ENCODE measurements around the gene POP4. TPM values are rescaled to one million over a fixed set of nuclear protein-coding genes. Genes with fewer than 3 reads are reported as not detected.

POP4 gene
- total RNA-seq, 2 experiments from 2014 or later = 134 to 137 TPM

DNA sequence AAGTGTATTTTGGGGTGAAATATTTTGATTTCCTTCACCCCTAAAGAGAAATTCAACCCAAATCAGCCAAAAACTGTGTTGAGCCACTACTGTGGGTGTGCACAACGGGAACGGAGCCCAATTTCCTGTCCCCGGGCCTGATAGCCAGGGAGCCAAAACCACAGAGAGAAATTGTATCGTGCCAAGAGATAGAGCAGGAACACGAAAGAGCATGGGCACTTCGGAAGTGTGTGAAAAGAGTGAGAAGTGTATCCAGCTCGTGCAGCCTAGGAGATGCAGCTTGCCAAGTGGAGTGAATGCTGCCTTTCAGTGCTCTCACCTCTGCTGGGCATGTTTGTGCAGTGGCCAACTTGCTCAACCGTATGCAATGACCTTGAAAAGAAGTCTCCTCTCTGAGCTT is 39.8 kb downstream of the POP4 start:
- no peak for DNase-seq

DNA sequence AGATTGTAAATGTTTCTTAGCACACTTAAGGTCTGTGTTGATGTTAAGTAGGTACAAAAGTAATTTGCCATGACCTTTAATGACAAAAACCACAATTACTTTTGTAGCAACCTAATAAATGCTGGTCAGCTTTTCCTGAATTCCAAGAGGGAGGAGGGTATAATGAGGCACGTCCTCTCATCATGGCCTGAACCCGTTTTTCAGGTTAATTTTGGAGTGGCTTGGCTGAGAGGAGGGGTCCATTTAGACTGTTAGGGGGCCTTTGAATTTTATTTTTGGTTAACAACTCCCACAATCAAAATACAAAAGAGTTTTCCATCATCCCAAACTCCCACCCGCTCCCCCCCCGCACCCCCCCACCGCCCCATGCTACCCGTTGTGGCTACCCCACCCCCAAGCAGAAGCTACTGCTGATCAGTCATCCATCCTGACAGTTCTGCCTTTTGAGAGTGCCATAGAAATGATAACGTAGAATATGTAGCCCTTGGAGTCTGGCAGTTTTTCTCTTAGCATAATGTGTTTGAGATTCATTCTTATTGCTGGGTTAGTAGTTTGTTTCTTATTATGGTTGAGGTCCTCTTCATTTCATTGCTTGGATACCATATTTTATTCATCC is 44.8 kb downstream of the POP4 start:
- H3K27ac Mint-ChIP-seq = no peak overlapping the region
- no peak for DNase-seq
- peaks cover 9% of the 10 kb centered on the region for H3K4me1 Mint-ChIP-seq
- H3K36me3 Mint-ChIP-seq = no peaks in the 10 kb centered on the region
- H3K27me3 Mint-ChIP-seq = peaks cover 4% of the 10 kb centered on the region
- no peak overlapping the region for H3K4me3 Mint-ChIP-seq
- peaks cover 2% of the 10 kb centered on the region for H3K9me3 Mint-ChIP-seq

More for the DNA sequence above, 39.8 kb downstream of the POP4 start:
- Mint-ChIP-seq H3K27ac (no peak overlapping the region), H3K36me3 (no peaks in the 10 kb centered on the region), H3K9me3 (no peaks in the 10 kb centered on the region), H3K4me1 (peaks cover 13% of the 10 kb centered on the region), H3K4me3 (no peak overlapping the region), H3K27me3 (peaks cover 4% of the 10 kb centered on the region)

DNA sequence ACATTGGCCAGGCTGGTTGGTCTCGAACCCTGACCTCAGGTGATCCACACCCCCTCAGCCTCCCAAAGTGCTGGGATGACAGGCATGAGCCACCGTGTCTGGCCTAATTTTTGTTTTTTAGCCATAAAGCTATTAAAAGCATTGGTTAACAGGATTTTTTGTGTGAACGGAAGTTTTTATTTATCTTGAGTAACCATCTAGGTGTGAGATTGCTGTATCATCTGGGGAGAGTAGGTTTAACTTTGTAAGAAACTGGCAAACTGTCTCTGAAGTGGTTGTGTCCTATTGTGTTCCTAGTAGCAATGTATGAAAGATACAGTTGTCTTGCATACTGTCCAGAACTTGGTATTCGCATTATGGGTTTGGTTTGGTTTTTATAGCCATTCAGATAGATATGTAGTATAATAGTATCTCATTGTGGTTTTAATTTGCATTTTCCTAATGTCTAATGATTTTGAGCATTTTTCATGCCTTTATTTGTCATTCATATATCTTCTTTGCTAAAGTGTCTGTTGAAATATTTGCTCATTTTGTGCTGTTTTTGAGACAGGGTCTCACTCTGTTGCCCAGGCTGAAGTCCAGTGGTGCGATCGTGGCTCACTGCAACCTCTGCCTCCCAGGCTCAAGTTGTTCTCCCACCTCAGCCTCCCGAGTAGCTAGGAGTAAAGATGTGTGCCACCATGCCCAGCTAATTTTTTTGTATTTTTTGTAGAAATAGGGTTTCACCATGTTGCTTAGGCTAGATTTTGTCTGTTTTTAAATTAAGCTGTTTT is 45.7 kb downstream of the POP4 start:
- Mint-ChIP-seq H3K4me3 (no peak overlapping the region), H3K4me1 (peaks cover 4% of the 10 kb centered on the region), H3K27me3 (no peaks in the 10 kb centered on the region)

GRCh38 chr19:29653398-29653797 is 47.3 kb downstream of the POP4 start:
- H3K4me1 Mint-ChIP-seq = peaks cover 4% of the 10 kb centered on the region
- no peak overlapping the region for H3K4me3 Mint-ChIP-seq
- H3K36me3 Mint-ChIP-seq = no peaks in the 10 kb centered on the region
- H3K9me3 Mint-ChIP-seq = peaks cover 2% of the 10 kb centered on the region
- no peaks in the 10 kb centered on the region for H3K27me3 Mint-ChIP-seq
- H3K27ac Mint-ChIP-seq = no peak overlapping the region
- no peak for DNase-seq

More for the DNA sequence above, 45.7 kb downstream of the POP4 start:
- no peaks in the 10 kb centered on the region for H3K36me3 Mint-ChIP-seq
- DNase-seq = no peak
- peaks cover 2% of the 10 kb centered on the region for H3K9me3 Mint-ChIP-seq
- H3K27ac Mint-ChIP-seq = no peak overlapping the region

DNA sequence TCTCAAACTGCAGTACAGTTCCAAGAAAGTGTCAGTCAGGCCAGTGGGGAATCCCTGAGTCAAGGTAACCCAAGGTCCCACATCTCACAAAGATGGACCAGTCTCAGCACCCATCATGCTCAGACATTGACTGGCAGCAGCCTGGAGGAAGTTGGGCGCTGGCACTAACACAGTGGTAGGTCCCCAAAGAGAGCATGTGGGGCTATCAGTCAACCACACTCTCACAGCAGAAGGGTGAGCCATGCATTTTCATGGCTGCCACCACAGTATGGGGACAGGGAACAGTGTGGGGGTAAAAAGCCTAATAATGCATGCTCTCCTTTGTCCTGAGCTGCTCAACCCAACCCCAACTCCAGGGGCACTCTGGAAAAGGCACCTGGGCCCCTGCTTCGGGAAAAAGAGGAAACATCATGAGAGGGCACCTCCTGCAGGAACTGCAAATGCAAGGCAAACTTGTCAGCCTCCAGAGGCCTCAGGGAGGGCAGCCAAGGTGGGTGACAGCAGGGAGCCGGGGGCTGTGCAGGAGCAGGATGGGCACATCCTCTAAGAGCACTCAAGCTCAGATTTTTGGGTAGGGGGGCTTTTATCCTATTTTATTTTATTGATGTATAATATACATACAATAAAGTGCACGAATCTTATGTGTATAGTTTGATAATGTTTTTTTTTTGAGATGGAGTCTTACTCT is 49.7 kb downstream of the POP4 start:
- Mint-ChIP-seq H3K9me3 (peaks cover 2% of the 10 kb centered on the region), H3K36me3 (no peaks in the 10 kb centered on the region), H3K4me3 (no peak overlapping the region), H3K27ac (no peak overlapping the region), H3K27me3 (no peaks in the 10 kb centered on the region), H3K4me1 (peaks cover 7% of the 10 kb centered on the region)
- no peak for DNase-seq

GRCh38 chr19:29658221-29658991 is 52.3 kb downstream of the POP4 start:
- no peaks in the 10 kb centered on the region for H3K36me3 Mint-ChIP-seq
- no peak for DNase-seq
- H3K27me3 Mint-ChIP-seq = no peaks in the 10 kb centered on the region
- H3K4me3 Mint-ChIP-seq = no peak overlapping the region
- H3K9me3 Mint-ChIP-seq = peaks cover 2% of the 10 kb centered on the region
- H3K4me1 Mint-ChIP-seq = peaks cover 29% of the 10 kb centered on the region
- no peak overlapping the region for H3K27ac Mint-ChIP-seq

DNA sequence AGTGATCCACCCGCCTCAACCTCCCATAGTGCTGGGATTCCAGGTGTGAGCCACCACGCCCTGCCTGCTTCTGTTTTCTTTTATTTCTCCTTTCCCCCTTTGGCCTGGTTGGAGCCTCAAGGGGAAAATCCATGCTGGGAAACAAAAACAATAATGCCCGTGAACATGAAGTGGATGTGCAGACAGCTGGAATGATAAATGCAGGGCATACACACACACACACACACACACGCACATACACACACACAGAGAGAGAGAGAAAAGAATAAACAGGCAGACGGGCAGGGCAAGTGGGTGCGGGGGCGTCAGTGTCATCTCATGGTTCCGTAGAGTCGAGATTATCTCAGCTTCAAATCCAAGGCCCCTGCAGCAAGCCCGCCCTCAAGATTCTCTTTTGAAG is 54.8 kb downstream of the POP4 start:
- Mint-ChIP-seq H3K27ac (peak overlapping the region; percentile 79), H3K27me3 (no peaks in the 10 kb centered on the region), H3K4me3 (peak overlapping the region; percentile 10), H3K9me3 (no peaks in the 10 kb centered on the region), H3K4me1 (peaks cover 38% of the 10 kb centered on the region), H3K36me3 (no peaks in the 10 kb centered on the region)
- DNase-seq = peak; percentile 54

DNA sequence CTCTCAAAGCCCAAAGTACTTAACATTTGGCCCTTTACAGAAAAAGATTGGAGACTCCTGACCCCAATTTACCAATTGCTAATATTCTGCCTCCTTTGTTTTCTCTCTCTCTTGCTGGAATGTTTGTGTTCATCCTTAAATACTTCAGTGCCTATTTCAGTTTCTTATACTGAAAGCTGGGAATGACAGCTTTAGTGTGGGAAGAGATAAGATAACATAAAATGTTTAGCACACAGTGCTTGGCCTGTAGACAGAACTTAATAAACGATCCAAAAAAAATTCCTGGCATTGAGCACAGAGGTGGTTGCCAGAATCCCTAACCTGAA is 56.2 kb downstream of the POP4 start:
- peak overlapping the region; percentile 32 for H3K4me3 Mint-ChIP-seq
- peaks cover 8% of the 10 kb centered on the region for H3K36me3 Mint-ChIP-seq
- no peak for DNase-seq
- H3K27me3 Mint-ChIP-seq = no peaks in the 10 kb centered on the region
- no peaks in the 10 kb centered on the region for H3K9me3 Mint-ChIP-seq
- H3K4me1 Mint-ChIP-seq = peaks cover 44% of the 10 kb centered on the region
- H3K27ac Mint-ChIP-seq = peak overlapping the region; percentile 89

- Mint-ChIP-seq H3K27me3 (no peaks in the 10 kb centered on the region), H3K36me3 (peaks cover 11% of the 10 kb centered on the region), H3K27ac (peak overlapping the region; percentile 89), H3K4me1 (peaks cover 49% of the 10 kb centered on the region), H3K4me3 (peak overlapping the region; percentile 67), H3K9me3 (no peaks in the 10 kb centered on the region)
- DNase-seq = peak; percentile 54
Observed at GRCh38 chr19:29662604-29663404, 56.7 kb downstream of the POP4 start.

DNA sequence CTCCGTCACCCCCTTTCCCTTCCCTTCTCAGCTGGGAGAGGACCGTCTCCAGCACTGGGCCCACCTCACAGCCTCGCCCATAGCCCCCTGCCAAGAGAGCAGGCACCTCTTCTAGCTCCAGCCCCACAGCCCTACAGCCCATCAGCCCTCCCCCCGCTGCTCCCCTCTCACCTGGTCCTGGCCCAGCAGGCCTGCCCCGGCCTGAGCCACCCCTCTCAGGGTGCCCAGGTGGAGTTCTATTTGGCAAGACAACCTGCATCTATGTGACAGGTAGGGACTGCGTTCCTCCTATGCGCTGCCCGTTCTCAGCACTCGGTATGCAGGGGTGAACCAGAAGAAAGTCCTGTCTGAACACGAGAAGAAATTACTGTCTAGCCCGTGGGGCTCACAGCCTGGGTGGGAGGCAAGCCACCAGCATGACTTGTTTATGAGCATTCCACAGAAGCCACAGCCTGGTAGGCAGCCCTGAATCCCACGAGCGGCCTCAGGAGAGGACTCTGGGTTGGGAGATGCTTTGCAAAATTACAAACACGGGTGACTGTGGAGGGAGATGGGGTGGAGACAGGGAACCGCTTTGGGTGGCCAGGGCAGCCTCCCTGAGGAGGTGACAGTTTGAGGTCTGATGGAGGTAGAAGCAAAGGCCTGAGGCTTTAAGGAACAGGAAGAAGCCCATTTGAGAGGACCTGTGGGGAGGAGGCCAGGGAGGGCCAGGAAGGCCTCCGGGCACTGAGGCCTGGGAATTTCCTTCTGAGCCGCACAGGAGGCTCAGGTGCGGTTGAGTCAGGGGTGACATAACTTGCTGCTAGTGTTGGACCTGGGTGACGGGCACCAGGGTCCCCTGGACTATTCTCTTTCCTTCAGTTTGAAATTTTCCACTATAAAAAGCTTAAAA is 58.0 kb downstream of the POP4 start:
- Mint-ChIP-seq H3K27ac (peak overlapping the region; percentile 67), H3K9me3 (no peaks in the 10 kb centered on the region), H3K36me3 (peaks cover 16% of the 10 kb centered on the region), H3K4me1 (peaks cover 62% of the 10 kb centered on the region), H3K27me3 (no peaks in the 10 kb centered on the region), H3K4me3 (peak overlapping the region; percentile 69)
- no peak for DNase-seq

DNA sequence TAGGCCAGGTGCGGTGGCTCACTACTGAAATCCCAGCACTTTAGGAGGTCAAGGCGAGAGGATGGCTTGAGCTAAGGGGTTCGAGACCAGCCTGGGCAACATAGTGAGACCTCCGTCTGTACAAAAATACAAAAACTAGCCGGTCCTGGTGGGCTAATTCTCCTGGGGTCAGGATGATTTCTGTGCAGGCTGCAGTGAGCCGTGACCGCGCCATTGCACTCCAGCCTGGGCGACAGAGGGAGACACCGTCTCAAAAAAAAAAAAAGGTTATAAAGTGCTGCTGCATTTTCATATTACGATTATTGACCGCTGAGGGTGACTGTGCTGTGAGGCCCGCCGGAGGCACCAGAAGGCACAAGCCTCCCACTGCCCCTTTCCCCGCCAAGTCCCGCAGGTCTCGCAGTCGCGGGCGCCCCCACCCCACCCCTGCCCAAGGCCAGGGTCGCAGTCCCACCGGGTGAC is 58.7 kb downstream of the POP4 start:
- H3K27me3 Mint-ChIP-seq = no peaks in the 10 kb centered on the region
- H3K4me3 Mint-ChIP-seq = peak overlapping the region; percentile 69
- peaks cover 18% of the 10 kb centered on the region for H3K36me3 Mint-ChIP-seq
- no peak for DNase-seq
- peaks cover 68% of the 10 kb centered on the region for H3K4me1 Mint-ChIP-seq
- peak overlapping the region; percentile 67 for H3K27ac Mint-ChIP-seq
- no peaks in the 10 kb centered on the region for H3K9me3 Mint-ChIP-seq

- peaks cover 23% of the 10 kb centered on the region for H3K36me3 Mint-ChIP-seq
- H3K4me1 Mint-ChIP-seq = peaks cover 72% of the 10 kb centered on the region
- DNase-seq = peak; percentile 95
- peak within 1 kb of the TSS; percentile 89 for H3K4me3 Mint-ChIP-seq
- H3K27me3 Mint-ChIP-seq = no peaks in the 10 kb centered on the region
- H3K27ac Mint-ChIP-seq = peak within 1 kb of the TSS; percentile 85
- H3K9me3 Mint-ChIP-seq = no peaks in the 10 kb centered on the region
Observed at GRCh38 chr19:29665215-29665825, 59.2 kb downstream of the POP4 start, which contains the start of gene PLEKHF1. PLEKHF1 (plus strand) TSS chr19:29665461; CDS start chr19:29673840, 8,379 bp downstream.
